Occipital lobe (tissue), 2 donors: ENCODE results near the gene LPCAT4. TPM values are rescaled to one million over a fixed set of nuclear protein-coding genes. Genes with fewer than 3 reads are reported as not detected.
"Not testable (repeated sequence)": the region's sequence is repeated elsewhere in the genome, so short reads cannot be mapped to it uniquely, and the experiment has no call there.

ENCODE experiments used
- DNase-seq: peaks from one replicate; lab custom pipeline; 2025; lab: John Stamatoyannopoulos, UW
- total RNA-seq: library from RNA; depleted of rRNA; stranded (reverse); fragments of >200 nt; gene quantifications from one replicate; pipeline ENCODE4 v1.2.3, GENCODE V29; 2014

Gene LPCAT4
- total RNA-seq, 1 donor from 2014 or later = 16.4 TPM

DNA sequence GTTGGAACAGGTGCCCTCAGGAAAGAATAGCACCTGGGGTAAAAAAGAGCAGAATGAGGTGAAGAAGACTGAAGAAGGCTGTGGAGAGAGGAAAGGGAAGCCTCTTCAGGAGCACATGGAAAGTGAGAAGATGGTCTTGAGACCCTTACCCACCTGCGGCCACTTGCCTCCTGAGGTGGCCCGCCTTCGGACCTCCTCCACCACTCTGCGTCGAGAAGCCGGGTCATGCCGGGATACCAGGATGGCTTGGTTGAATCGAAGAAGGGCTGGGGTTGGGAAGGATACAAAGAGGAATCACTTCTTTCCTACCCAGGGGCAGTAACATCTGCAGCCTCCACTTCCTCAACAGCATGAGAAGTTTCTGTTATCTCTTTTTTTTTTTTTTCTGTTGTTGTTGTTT is 3.0 kb downstream of the LPCAT4 start:
- no peak for DNase-seq

GRCh38 chr15:34362047-34362773 is 4.8 kb downstream of the LPCAT4 start:
- no peak for DNase-seq

GRCh38 chr15:34361278-34361677 is 5.7 kb downstream of the LPCAT4 start:
- no peak for DNase-seq

GRCh38 chr15:34360298-34360697 is 6.7 kb downstream of the LPCAT4 start:
- DNase-seq = no peak

- DNase-seq = no peak
Measured at GRCh38 chr15:34359416-34359815, 7.6 kb downstream of the LPCAT4 start.

DNA sequence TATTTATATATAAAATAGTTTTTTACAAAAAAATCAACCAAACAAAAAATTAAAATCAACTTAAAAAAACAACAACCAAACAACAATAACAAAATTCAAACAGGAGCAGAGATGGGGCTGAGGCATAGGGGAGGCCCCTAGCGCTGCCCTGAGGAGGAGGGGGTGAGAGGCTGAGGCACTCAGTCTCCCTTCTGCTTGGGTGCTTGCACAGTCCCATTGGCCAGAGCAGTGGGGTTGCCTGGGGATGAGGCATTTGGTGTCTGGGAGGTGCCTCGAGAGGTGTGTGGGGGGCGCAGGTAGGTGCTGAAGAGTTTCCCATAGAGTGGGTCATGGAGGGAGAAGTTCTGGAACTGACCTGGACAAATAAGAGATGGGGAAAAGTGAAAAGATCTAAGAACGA is 8.0 kb downstream of the LPCAT4 start:
- no peak for DNase-seq

DNA sequence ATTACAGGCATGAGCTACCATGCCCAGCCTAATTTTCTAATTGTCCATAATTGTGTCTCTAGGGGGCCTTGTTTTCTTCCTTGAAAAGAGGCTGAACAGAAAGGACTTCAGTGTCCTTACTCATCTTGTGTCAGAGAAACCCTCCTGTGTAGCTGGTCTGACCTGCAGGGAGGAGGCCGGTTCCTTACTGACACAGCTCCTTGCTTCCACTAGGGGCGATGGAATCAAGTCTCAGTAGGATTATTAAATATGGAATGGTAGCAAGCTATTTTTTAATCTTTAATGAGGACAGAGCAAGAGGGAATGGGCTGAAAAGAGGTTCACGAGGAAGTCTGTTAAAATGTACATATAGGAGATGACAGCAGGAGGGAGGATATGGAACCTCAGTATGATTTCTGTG is 8.6 kb downstream of the LPCAT4 start:
- DNase-seq = no peak

DNA sequence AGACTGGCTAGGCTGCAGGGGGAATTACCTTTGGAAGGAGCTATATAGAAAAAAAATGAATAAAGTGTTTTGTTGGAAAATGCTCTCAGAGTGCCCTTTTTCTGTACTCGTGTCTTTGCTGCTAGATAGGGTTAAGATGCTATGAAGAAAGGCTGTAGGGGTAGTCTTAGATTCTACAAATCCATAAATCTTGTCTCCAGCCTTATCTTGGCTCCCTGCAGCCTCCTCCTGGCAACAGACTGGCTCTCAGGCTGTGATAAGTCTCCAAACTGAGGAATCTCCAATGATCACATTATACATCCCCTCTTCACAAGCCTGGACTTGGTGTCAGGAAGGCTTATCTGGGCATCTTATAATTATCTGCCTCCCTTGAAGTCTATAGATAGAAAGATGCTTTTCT is 9.3 kb downstream of the LPCAT4 start:
- DNase-seq = no peak

DNA sequence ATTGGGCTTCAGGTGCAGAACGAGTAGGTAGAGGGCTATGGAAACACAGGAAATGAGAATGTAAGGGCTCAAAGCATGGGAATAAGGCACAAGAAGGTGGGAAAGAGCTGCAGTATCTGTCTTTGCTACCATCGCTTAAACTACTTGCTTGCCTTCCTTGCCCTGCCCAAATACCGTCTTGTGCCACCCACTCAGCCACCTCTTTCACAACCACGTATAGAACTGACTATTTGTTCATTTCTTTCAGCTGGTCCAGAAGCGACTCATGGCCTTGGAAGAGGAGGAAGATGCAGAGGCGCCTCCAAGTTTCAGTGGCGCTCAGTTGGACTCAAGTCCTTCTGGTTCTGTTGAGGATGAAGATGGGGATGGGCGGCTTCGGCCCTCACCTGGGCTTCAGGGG is 11.8 kb downstream of the LPCAT4 start:
- no peak for DNase-seq

DNA sequence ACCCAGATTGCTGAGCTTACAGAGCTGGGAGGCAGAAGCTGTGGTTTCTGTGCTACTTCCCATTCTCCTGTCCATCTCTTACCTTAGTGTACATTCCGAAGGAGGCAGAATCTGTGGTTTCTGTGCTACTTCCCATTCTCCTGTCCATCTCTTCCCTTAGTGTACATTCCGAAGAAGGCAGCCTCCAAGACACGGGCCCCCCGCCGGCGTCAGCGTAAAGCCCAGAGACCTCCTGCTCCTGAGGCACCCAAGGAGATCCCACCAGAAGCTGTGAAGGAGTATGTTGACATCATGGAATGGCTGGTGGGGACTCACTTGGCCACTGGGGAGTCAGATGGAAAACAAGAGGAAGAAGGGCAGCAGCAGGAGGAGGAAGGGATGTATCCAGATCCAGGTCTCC is 12.7 kb downstream of the LPCAT4 start:
- no peak for DNase-seq

GRCh38 chr15:34353627-34354026 is 13.4 kb downstream of the LPCAT4 start:
- no peak for DNase-seq

DNA sequence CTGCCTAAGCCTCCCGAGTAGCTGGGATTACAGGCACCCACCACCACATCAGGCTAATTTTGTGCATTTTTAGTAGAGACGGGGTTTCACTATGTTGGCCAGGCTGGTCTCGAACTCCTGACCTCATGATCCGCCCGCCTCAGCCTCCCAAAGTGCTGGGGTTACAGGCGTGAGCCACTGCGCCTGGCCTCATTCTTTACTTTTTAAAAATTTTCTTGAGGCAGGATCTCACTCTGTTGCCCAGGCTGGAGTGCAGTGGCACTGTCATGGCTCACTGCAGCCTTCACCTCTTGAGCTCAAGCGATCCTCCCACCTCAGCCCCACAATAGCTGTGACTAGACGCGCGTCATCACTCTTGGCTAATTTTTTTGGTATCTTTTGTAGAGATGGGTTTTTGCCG is 14.0 kb downstream of the LPCAT4 start:
- DNase-seq = not testable (repeated sequence)

DNA sequence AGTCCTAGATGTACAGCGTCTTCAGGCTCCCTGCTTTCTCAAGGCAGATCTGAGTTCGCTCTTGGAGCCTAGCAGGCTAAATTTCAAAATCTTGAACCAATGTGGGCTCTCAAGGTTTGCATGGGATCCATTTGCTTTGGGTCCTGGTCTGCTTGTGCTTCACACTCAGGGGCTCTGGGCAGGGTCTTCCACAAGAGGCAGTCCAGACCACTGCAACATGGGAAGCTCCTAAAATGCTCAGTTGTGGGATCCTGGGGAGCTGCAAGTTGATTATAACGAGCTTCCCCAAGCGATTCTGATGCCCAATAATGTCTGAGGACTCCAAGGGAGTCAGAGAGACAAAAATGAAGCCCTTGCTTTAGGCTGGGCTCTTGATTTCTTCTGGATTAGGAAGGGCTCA is 17.2 kb downstream of the LPCAT4 start:
- no peak for DNase-seq

DNA sequence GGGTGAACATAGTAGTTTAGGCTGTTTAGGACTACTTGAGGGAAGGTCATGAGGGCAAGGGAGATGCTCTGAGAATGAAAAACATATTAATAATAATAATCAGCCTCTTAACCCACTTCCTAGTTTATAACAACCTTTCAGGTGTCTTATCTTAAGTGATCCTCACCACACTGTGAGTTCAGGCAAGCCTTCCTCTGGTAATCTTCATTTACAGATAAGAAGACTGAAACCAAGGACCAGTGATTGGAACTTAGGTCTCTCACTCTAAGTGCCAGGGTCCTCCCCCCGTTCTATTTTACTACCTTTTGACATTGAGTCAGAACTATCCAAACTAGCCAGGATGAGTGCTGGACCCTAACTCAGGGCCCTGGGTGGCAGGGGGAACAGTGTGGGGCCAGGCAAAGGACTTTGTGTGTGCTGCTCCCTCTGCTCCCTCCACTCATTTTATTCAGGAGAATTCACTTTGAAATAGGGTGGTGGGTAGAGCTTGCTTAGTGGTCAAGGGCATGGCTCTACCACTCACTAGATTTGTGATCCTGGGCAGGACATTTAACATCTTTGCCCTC is 18.2 kb downstream of the LPCAT4 start:
- no peak for DNase-seq

GRCh38 chr15:34347951-34348638 is 18.9 kb downstream of the LPCAT4 start:
- DNase-seq = no peak

DNA sequence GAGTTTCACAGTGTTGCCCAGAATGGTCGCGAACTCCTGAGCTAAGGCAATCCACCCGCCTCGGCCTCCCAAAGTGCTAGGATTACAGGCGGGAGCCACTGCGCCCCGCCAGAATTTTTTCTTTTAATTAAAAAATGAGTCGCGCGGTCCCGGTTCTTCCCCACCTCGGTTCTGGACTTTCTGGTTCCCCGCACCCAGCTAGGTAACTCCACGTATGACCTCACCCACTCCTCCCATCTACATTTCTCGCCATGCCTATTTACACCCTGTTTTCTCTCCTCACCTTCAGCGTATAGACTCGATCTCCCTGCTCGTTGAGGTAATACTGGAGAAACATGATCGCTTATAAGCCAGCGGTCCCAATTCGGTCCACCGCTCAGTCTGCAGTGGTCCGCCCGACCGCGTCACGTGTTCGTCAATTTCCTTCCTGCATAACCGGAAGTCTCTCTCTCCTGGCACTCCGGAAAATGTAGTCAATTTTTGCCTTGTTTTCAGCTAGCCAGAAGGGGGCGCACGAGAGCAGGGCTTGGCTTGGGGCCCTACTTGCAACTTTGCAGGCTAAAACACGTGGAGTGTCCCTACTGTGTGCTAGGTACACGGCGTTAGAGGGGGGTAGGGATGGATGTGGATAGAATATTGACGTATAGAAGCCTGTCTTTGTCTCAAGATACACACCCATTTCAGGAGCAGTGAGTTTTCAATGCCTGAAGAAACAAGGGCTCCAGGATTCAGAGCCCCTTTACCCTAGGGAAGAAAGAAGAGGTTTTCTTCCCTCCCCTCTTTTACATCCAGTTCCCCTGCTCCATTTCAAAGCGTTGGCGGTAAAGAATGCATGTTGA is 24.0 kb downstream of the LPCAT4 start, which contains the start of the genes NOP10 and NUTM1:
NOP10 (minus strand) TSS at position 400 of the 839 bp plus-strand sequence; CDS start at position 337, 63 bp downstream.
NUTM1 (plus strand) TSS at position 579 of the 839 bp plus-strand sequence. CDS start 382 bp downstream, outside the sequence.
- DNase-seq = peak; percentile 81

DNA sequence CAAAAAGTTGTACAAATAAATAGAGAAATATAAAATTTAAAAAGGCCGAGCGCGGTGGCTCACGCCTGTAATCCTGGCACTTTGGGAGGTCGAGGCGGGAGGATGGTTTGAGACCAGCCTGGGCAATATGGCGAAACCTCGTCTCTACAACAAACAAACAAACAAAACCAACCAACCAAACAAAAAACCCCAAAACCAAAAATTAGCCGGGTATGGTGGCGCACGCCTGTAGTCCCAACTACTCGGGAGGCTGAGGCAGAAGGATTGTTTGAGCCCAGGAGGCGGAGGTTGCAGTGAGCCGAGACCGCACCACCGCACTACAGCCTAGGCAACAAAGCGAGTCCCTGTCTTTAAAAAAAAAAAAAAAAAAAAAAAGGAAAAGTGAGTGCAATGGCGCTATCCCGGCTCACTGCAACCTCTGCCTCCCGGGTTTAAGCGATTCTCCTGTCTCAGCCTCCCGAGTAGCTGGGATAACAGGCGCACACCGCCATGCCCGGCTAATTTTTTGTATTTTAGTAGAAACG is 24.7 kb downstream of the LPCAT4 start:
- DNase-seq = not testable (repeated sequence)

GRCh38 chr15:34341381-34342212 is 25.4 kb downstream of the LPCAT4 start:
- DNase-seq = no peak

GRCh38 chr15:34339946-34340345 is 27.1 kb downstream of the LPCAT4 start:
- DNase-seq = no peak

DNA sequence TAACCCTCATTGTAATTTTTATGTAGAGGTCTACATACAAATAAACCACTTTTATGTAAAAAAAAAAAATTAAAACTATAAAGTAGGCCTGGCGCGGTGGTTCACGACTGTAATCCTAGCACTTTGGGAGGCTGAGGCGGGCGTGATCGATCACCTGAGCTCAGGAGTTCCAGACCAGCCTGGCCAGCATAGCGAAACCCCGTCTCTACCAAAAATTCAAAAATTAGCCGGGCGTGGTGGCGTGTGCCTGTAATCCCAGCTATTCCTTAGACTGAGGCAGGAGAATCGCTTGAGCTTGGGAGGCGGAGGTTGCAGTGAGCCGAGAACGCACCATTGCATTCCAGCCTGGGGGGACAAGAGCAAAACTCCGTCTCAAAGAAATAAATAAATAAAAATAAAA is 28.6 kb downstream of the LPCAT4 start:
- no peak for DNase-seq
